Measurements from ENCODE around the gene C5orf47.

GRCh38 chr5:174011441-174011840 is 22.5 kb downstream of the C5orf47 start:
- TF ChIP-seq CTCF (IDR thresholded peaks at IDR 0.05) (no peak), POLR2A (IDR thresholded peaks at IDR 0.05) (no peak)
